NCI-H2029 (cell line): Measurements from ENCODE around the gene USP31.
A peak's percentile ranks its signal among the peaks of the same experiment; 100 is the strongest.

Experiments used
- DNase-seq: peaks from one replicate; lab custom pipeline; 2025; lab: John Stamatoyannopoulos, UW

The USP31 gene

DNA sequence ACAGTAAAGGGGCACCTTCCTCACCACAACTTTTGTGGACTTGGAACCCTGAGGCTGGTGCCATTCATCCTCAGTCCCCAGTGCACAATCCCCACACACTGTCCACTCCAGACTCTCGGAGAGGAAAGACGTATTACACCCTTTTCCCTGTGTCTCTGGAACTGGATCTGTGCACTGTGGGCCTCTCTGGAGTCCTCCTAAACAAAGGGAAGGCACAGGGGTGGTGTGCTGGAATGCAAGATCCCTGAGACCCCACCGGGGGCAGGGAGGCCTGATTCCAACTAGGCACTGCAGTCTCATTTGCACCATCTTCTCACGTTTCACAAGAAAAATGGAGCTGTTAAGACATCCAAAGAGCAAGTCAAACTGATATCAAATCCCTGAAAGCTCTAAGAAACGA is 89.8 kb downstream of the USP31 start:
- no peak for DNase-seq

DNA sequence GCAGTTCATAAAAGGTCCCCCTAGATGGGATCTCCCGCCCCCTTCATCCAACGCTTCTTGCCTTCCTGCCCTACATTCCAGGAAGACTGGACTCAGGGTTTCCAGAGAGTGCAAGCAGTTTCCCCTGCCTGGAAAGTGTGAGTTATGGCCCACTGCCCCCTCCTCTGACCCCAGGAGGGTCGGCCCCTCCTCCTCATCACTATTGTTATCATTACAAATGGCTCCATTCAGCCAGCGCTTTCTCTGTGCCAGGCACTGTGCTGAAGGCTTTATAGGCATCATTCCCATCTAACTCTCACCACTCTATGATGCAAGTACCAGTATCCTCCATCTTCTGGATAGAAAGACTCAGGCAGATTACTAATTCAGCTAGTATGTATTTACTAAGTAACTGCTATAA is 90.7 kb downstream of the USP31 start:
- no peak for DNase-seq

DNA sequence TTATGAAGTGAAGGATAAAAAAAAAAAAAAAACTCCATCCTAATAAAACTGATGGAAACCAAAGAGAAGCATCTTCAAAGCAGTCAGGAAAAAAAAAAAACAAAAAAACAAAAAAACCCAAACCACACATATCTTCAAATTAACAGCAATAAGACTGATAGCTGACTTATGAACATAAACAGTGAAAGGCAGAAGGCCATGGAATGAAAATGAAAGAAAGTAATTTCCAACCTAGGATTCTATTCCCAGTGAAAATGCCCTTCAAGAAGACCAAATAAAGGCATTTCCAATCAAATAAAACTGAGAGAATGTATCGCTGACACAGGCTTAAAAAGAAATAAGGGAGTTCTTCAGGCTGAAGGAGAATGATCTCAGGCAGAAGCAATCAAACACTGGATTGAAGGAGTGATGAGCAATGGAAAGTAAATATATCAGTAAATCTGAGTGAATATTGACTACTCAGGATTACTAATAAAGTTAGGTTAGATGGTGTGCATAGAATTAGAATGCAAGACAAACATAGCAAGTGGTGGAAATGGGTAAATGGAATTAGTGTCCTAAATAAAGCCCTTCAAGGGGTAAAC is 92.1 kb downstream of the USP31 start:
- no peak for DNase-seq

DNA sequence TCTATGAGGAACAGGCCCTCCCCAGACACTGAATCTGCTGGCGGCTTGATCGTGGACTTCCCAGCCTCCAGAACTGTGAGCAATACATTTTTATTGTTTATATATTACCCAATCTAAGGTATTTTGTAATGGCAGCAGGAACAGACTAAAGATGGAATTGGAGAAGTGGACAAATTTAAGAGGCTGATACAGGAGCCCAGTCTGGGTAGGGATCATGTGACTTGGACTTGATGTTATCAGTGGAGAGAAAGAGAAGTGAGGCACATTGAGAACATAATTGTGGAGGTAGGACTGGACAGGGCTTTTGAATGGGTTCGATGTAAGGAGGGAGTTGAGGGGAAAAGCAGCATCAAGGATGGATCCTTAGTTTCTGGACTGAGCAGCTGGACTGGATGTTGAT is 93.8 kb downstream of the USP31 start:
- no peak for DNase-seq

DNA sequence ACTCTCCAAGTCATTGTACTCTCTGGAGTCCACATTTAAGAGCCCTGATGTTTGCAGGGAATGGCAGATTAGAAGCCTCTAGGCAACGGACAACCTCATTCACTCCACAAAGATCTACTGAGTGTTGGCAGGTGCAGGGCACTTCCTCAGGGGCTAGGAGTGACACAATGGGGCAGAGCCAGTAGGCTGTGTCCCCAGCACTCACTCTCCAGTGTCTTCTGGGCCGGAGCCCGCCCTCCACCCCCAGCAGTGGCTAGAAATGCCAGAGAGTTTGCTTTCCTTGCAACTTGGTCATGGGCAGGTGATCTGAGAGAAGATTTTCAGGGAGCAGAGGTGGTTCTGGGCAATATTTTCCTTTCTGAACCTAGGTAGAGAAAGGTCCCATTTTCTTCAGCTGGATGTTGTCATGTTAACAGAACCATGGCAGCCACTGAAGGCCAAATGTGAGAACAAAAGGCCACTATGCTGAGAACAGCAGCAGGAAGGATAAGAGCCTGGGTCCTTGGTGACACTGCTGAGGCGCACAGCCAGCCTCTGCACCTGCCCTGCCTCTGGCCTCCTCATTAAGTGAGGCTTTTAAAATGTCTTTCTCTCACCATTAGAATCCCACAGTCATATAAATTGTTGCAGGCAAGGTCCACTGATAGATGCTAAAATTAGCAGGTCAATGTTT is 96.2 kb downstream of the USP31 start:
- peak; percentile 36 for DNase-seq

DNA sequence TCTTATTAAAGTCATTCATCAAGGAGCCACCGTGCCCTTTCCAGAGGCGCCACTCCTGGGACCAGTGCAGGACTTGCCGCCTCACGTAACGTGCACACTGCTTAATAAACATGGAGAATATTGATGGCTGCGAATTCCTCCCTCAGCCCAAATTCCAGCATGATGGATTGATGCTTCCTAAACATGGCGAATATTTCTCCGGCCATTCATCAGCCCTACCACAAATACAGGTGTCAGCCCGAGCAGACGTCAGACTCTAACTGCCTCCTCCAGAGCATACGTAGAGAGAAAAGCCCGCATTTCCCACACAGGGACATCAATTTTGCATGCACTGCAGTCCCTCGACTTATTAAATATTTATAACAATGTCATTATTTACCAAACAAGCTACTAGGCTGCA is 97.0 kb downstream of the USP31 start:
- DNase-seq, result no peak

DNA sequence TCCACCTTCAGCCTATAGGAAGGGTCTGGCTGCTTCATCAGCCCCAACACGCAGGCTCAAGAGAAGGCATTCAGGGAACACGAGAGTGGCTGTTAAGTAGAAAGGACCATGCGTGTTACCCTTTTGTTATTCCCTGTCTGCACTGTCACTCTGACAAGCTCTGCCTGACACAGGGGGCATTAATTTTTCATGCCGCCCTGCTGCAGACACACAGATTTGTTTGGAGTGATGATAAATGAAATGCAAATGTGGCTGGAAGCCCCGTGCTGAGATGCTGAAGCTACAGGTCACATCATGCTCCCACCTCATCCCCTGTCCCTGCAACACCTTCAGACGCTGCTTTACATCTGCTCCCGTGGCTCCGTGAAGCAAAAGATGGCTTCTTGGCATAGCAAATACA is 97.7 kb downstream of the USP31 start:
- DNase-seq, result no peak

DNA sequence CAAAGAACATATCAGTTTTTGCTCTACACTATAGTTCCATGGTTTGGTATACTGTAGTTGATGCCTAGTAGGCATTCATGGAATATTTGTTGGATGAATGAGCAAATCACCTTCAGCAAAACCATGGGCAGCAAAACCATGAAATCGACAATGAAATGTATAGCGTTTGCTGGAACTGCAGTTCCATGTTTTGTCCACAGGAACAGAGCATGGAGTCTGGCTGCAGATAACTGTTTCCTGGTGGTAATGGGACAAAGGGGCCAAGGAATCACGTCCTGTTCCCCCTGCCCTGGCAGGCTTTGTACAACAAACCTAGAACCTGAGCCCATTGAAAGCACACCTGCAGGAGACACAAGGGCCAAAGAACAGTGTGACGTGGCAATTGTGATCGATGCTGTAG is 101.1 kb downstream of the USP31 start:
- DNase-seq, result no peak

DNA sequence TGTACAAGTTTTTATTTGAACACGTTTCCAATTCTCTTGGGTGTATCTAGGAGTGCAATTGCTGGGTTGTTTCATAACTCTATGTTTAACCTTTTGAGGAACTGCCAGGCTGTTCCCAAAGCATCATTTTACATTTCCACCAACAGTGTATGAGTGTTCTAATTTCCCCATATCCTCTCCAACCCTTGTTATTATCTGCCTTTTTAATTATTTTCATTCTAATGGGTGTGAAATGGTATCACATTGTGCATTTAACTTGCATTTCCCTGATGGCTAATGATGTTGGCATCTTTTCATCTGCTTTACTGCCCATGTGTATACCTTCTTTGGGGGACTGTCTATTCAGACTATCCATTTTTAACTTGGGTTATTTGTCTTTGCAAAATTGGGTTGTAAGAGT is 104.2 kb downstream of the USP31 start:
- DNase-seq, result no peak

DNA sequence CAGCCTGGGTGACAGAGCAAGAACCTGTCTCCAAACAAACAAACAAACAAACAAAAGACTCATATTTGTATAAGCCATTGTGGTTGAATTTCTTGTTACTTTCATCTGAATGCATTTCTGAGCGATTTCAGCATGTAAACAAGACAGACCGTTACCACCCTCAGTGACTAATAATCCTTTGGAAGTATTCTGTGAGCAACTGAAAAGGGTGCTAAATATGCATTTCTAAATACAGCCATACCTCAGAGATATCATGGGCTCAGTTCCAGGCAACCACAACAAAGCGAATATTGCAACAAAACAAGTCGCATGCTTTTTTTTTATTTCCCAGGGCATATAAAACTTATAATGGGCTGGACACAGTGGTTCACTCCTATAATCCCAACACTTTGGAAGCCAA is 109.0 kb downstream of the USP31 start:
- no peak for DNase-seq

DNA sequence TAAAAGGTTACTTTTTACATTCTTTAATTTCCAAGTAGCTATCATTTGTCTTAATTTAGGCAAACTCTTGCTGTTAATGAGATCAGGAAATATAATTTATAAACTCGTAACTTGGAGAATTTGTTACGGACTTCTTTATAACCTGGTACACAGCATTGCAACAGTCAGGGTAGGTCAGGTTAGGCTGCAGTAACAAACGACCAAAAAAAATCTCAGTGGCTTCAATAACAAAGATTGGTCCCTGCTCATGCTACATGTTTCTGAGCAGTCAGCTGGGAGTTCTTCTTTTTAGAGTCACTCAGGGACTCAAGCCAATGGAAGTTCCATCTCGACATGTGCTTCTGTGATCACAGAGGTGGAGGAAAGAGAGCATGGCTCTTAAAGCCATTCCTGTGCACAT is 110.1 kb downstream of the USP31 start:
- DNase-seq, result no peak

DNA sequence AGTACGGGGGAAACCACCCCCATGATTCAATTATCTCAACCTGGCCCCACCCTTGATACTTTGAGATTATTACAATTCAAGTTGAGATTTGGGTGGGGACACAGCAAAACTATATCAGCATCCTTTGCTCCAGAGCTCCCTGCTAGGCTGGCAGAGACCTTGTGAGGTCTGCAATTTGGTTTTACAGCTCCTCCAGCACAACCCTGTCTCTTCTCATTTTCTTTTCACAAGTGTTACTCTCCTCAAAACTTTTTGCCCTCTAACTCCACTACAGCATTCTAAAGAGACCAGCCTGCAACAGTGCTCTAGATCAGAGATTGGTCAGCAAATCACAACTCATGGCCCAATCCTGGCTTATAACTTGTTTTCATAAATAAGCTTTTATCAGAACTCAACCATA is 114.0 kb downstream of the USP31 start:
- no peak for DNase-seq

DNA sequence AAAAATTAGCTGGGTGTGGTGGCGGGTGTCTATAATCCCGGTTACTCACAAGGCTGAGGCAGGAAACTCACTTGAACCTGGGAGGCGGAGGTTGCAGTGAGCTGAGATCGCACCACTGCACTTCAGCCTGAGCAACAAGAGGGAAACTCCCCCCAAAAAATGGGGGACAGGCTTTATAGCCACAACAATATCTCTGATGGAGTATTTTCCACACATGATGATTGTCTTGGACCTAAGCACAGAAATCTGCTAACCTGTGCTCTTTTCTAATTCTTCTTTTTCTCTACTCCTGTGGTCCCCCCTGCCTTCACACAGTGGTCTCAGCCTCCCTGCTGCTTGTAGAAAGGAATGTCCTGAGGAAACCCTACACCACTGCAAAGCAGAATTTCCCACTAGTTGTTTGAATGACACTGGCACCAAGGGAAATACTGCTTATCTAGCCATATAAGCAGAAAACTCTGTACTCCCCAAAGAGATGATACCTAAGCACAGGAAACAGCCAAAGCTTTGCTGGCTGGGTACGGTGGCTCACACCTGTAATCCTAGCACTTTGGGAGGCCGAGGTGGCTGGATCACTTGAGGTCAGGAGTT is 117.6 kb downstream of the USP31 start:
- DNase-seq, result no peak

DNA sequence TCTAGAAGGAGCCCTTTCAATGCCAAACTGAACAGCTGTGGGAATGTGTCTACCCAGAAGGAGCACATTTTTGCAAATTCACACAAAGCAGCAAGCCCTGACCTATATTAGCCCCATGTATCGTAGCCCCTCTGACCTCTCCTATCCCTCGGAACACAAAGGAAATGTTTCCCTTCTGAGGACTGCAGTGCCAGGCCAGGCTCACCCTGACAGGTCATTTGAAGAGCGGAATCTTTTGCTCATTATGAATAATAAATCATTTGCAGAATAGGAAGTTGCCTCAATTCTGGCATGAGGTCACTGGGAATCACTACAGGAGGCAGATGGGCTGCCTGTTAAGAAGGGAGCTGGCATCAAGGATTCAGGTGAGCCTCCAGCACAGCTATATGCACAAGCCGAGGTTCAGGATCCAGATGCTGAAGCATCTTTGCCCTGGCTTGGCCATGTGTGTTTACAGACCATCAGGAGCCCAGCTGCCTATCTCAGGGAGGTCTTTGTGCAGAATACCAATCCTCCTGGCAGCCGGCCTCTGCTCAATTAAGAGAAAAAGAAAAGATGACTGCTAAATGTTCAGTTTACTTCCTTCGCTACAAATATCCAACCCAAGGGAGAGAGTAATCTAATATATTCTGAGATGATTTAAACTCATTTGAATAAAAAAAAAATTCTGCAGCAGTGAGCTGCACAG is 119.4 kb downstream of the USP31 start:
- no peak for DNase-seq

DNA sequence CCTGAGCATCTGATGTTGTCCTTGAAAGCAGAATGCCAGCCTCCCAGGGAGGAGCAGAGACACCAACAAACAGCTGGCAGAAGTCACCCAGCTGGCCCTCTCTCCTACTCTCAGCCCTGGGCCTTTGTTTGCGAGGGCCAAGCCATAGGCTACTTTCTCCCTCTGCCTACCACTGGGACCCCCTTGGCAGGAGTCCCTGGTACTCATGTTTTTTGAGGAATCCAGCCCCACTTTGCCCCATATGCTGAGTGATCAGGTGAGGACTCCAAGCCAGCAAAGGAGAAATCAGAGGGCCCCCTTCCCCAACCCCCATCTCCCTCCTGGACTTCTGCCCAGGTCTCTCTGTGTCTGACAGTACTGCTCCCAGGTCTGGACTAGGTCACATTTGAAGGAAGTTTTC is 121.9 kb downstream of the USP31 start:
- peak; percentile 48 for DNase-seq

DNA sequence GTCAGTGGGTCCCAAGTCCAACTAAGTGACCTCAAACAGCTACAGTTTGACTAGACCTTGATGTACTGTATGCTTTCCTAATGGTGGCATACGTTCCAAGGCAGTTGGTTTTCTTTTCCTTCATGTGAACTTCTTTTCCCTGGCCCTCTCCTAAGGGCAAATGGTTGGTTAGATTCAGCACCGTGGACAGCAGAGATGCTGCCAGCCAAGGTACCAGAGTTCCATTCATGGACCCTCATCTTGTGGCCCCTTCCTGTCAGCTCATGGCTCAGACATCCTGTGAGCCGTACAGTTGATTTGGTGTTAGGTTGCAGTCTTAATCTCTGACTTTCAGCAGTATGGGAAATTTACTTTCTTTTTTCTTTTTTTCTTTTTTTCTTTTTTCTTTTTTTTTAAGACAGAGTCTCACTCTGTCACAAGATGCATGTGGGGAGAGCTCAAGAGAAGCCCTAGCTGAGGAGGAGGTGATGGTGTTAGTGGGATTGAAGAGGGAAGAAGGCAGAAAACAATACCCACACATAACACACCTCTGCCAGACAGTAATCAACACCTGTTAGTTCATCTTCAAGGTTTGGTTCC is 122.4 kb downstream of the USP31 start:
- DNase-seq, result no peak

DNA sequence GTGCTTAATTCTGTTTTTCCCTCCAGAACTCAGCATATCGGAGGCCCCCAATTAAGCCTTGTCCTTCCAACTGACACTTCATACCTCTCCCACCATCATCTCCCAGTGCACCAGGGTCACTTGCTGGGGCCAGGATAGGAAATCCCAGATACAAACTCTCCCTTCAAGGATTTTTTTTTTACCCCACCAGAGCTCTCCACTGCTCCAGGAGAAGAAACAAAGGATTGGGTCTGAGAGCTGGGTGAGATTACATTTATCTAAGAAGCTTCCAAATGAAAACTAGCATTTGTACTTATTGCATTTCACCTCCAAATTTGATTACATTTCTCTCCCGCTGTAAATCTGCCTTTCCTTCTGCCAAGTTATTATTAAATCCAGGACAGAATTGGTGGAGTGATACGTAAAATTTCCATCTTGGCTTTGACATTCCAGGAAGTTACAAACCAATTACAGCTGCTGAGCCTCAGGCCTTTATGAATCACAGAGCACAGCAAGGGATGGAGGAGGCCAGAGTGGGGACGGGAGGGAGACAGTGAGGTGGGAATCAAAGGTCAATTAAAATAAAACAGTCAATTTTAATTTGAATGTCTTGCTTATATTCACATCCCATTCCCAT is 123.5 kb downstream of the USP31 start:
- no peak for DNase-seq

DNA sequence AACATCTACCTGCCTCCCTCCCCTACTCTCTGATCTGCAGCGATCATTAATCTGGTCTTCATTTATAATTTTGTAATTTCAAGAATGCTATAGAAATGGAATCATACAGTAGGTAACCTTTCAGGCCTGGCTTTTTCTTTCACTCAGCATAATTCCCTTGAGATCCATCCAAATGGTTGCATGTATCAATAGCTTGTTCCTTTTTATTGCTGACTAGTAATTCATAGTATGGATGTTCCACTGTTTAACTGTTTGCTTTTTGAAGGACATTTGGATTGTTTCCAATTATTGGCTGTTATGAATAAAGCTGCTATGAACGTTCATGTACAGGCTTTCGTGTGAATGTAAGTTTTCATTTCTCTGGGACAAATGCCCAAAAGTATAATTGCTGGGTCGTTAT is 125.2 kb downstream of the USP31 start:
- no peak for DNase-seq

DNA sequence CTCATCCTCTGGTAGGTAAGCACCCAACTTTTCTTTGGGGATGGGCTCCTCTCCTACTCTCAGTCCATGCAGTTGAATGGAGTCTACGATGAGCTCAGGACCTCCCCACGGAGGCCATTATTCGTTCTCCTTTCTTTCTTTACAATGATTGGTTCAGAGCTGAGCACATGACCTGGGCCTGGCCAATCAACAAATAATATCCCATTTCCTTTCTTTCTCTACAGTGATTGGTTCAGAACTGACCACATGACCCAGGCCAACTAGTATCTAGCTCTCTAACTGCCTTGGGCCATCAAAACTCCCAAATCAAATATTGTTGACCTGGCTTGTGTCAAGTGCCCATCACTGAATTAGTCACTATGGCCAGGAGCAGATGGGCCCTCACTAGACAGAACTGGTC is 129.2 kb downstream of the USP31 start:
- DNase-seq, result no peak

DNA sequence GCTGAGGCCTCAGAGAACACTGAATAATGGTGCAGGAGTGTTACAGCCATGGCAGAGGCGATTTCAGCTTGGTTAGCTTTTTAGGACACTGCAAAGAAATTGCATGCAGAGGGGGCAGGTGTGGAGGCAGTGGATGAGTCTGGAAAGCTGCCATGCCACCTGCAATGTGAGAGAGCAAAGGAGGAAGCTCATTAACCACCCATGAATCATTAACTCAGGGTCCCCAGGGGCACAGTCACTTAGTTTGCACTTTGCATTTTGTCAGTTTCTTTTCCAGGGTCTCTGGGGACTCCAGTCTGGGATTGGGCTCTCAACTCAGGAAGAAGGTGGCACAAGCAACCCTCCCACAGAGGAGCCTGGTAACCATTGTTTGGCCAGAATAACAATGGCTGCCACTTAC is 132.9 kb downstream of the USP31 start:
- peak; percentile 18 for DNase-seq

DNA sequence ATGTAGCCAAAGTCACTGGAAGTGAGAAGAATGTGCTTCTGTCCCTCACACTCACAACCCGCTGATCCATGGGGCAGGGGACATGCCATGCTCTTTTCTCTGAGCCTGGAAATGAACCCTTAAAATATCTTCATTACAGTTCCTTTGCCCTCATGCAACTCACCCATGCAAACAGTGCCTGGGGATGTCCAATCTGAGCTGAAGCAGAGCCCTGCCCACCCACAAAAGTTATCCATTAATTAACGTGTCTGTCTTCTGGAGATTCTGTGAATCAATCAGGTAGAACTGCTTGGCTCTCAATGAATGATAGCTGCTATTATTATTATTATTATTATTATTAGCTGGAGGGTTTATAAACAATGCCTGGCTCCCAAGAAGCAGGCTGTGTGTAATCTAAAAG is 133.7 kb downstream of the USP31 start:
- DNase-seq, result no peak

DNA sequence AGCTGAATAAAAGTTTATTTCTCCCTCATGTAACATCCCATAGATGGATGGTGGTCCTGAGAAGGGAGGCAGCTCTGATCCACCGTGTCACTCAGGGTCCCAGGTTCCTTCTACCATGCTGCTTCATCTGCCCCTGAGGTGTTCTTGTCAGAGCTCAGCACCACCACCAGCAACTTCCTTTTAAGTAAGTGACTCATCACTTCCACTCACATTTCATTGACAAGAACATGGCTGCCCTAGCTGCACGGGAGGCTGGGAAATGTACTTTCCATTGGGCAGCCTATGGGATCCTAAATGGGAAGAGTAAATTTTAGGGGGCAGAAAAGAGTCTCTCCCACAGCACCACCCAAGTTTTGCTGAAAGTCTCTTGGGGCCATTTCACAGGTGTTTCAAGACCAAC is 134.7 kb downstream of the USP31 start:
- no peak for DNase-seq
